ENCODE results near the gene PPM1K. TPM values are rescaled to one million over a fixed set of nuclear protein-coding genes. Genes with fewer than 3 reads are reported as not detected.

The PPM1K gene
- total and polyA plus RNA-seq, 7 donors = 1.0 to 18.0 (median 3.5) TPM

- H3K4me3 ChIP-seq = no peak overlapping the region
- no peak for TF ChIP-seq CTCF (IDR thresholded peaks at IDR 0.05)
- 96 to 98% (median 97%) methylated on average over 6 of the region's 6 CpGs for WGBS, 3 donors
- peaks cover 49% of the 10 kb centered on the region for H3K4me1 ChIP-seq
- ATAC-seq = no peak
- H3K27ac ChIP-seq = no peak overlapping the region
- H3K9me3 ChIP-seq = no peaks in the 10 kb centered on the region
- DNase-seq = no peak
- H3K36me3 ChIP-seq (ENCODE audit: insufficient read depth in 1 of 2, low read depth in 1 of 2) = peaks cover 0 to 27% of the 10 kb centered on the region in 2 donors
- no peaks in the 10 kb centered on the region for H3K27me3 ChIP-seq (ENCODE audit: insufficient read depth in 3 of 3, low read length in 2 of 3)
- intact Hi-C loops (cut with DNase I) = loop anchor here (5.0 to 10.0 kb wide), 5 partner anchors 33 to 242 kb away; partner anchors contain the start of genes HERC5 (in 1 of the 2), HERC6 (in 1 of the 2) and PYURF (in 1 of the 2)
Observed at GRCh38 chr4:88280228-88280795, 4.0 kb downstream of the PPM1K start.

- Histone ChIP-seq H3K4me3 (no peak overlapping the region), H3K27me3 (ENCODE audit: insufficient read depth in 3 of 3, low read length in 2 of 3) (no peaks in the 10 kb centered on the region), H3K27ac (no peak overlapping the region), H3K36me3 (ENCODE audit: insufficient read depth in 1 of 2, low read depth in 1 of 2) (peaks cover 0 to 47% of the 10 kb centered on the region in 2 donors), H3K9me3 (no peaks in the 10 kb centered on the region), H3K4me1 (peaks cover 44% of the 10 kb centered on the region)
- 95 to 97% (median 96%) methylated on average over 3 of the region's 3 CpGs for WGBS, 3 donors
- TF ChIP-seq CTCF (IDR thresholded peaks at IDR 0.05) = no peak
- DNase-seq = no peak
- ATAC-seq = no peak
- intact Hi-C loops (cut with DNase I) = no loop called here
Observed at GRCh38 chr4:88277711-88278225, 6.6 kb downstream of the PPM1K start.

GRCh38 chr4:88276952-88277710 lies 7.2 kb downstream of the PPM1K start:
- ATAC-seq (no peak), DNase-seq (no peak)
- Histone ChIP-seq H3K27me3 (ENCODE audit: insufficient read depth in 3 of 3, low read length in 2 of 3) (no peaks in the 10 kb centered on the region), H3K9me3 (no peaks in the 10 kb centered on the region), H3K36me3 (ENCODE audit: insufficient read depth in 1 of 2, low read depth in 1 of 2) (peaks cover 0 to 51% of the 10 kb centered on the region in 2 donors), H3K4me1 (peaks cover 38% of the 10 kb centered on the region), H3K4me3 (no peak overlapping the region), H3K27ac (no peak overlapping the region)
- intact Hi-C loops (cut with DNase I) = no loop called here
- 72 to 79% (median 75%) methylated on average over 8 of the region's 8 CpGs for WGBS, 3 donors
- TF ChIP-seq CTCF (IDR thresholded peaks at IDR 0.05) = no peak

- TF ChIP-seq CTCF (IDR thresholded peaks at IDR 0.05) = no peak
- ATAC-seq (no peak), DNase-seq (no peak)
- 77 to 90% (median 79%) methylated on average over 4 of the region's 4 CpGs for WGBS, 3 donors
- intact Hi-C loops (cut with DNase I) = no loop called here
- Histone ChIP-seq H3K9me3 (no peaks in the 10 kb centered on the region), H3K27me3 (ENCODE audit: insufficient read depth in 3 of 3, low read length in 2 of 3) (no peaks in the 10 kb centered on the region), H3K27ac (no peak overlapping the region), H3K4me3 (no peak overlapping the region), H3K4me1 (peaks cover 28% of the 10 kb centered on the region), H3K36me3 (ENCODE audit: insufficient read depth in 1 of 2, low read depth in 1 of 2) (peaks cover under 1 to 61% of the 10 kb centered on the region in 2 donors)
Observed at GRCh38 chr4:88275949-88276515, 8.3 kb downstream of the PPM1K start.
